HEK293 (cell line): ENCODE data around the gene DOCK1.
"Not testable (repeated sequence)": the region's sequence is repeated elsewhere in the genome, so short reads cannot be mapped to it uniquely, and the experiment has no call there.

Experiments
- CTCF ChIA-PET: fragments of 350-600 bp; formaldehyde crosslinking; extraction: SDS; loops from one replicate; lab custom pipeline; 2021; ENCODE audit warnings: antibody characterized with exemption; lab: Yijun Ruan, JAX
- POLR2A ChIA-PET: fragments of 300-600 bp; formaldehyde crosslinking; extraction: SDS; loops from one replicate; lab custom pipeline; 2020; ENCODE audit warnings: antibody characterized with exemption, inconsistent platforms; lab: Yijun Ruan, JAX
- H3K27ac ChIP-seq: fragments of 200-500 bp; sonication (Bioruptor generic); 2 replicates; pipeline ENCODE4 v1.5.1; 2014; ENCODE audit warnings: low read depth, low read length, control low read depth, inconsistent platforms; ENCODE audit errors: extremely low read depth
- H3K36me3 ChIP-seq, 2 experiments: fragments of 200-500 bp in 1 of 2; sonication (Bioruptor generic) in 1 of 2; 1 replicate in 1 of 2; 2 replicates in 1 of 2; pipeline ENCODE4 v1.5.1; 2014 to 2017; ENCODE audit warnings: inconsistent platforms in 2 of 2, low read length in 2 of 2; ENCODE audit not compliant: control insufficient read depth in 2 of 2, insufficient read depth in 1 of 2
- H3K4me1 ChIP-seq: fragments of 200-500 bp; sonication (Bioruptor generic); 2 replicates; pipeline ENCODE4 v1.5.1; 2014; ENCODE audit warnings: mild to moderate bottlenecking, low read length, inconsistent platforms; ENCODE audit not compliant: control insufficient read depth, insufficient read depth
- H3K4me3 ChIP-seq: 2 replicates; pipeline ENCODE4 v1.5.1; 2011; ENCODE audit warnings: low read depth, mild to moderate bottlenecking, control low read depth, low read length, moderate library complexity
- H3K9me3 ChIP-seq: fragments of 200-500 bp; sonication (Bioruptor generic); 2 replicates; pipeline ENCODE4 v1.5.1; 2014; ENCODE audit warnings: low read depth, low read length, inconsistent platforms; ENCODE audit not compliant: control insufficient read depth, insufficient read depth
- EGR2 ChIP-seq: fragments of 450-650 bp; formaldehyde crosslinking; IDR thresholded peaks from 2 replicates; pipeline ENCODE4 v1.5.1; 2016; ENCODE audit warnings: low read depth, missing biosample characterization, missing genetic modification characterization
- TRIM28 ChIP-seq: IDR thresholded peaks from 2 replicates; pipeline ENCODE4 v1.6.1; 2011; ENCODE audit warnings: low read length, control low read depth, borderline replicate concordance
- WT1 ChIP-seq: fragments of 450-650 bp; formaldehyde crosslinking; IDR thresholded peaks from 2 replicates; pipeline ENCODE4 v1.5.1; 2016; ENCODE audit warnings: missing biosample characterization, missing genetic modification characterization
- ZBTB20 ChIP-seq: fragments of 450-650 bp; formaldehyde crosslinking; IDR thresholded peaks from 2 replicates; pipeline ENCODE4 v1.5.1; 2016; ENCODE audit warnings: missing biosample characterization, missing genetic modification characterization
- ZNF302 ChIP-seq: fragments of 450-650 bp; formaldehyde crosslinking; IDR thresholded peaks from 2 replicates; pipeline ENCODE4 v1.5.1; 2016; ENCODE audit warnings: missing biosample characterization, missing genetic modification characterization, low read depth
- ZNF404 ChIP-seq: fragments of 450-650 bp; formaldehyde crosslinking; IDR thresholded peaks from 2 replicates; pipeline ENCODE4 v1.5.1; 2017; ENCODE audit warnings: missing biosample characterization, missing genetic modification characterization
- ZNF48 ChIP-seq: fragments of 450-650 bp; formaldehyde crosslinking; IDR thresholded peaks from 2 replicates; pipeline ENCODE4 v1.5.1; 2016; ENCODE audit warnings: missing biosample characterization, missing genetic modification characterization
- ZNF558 ChIP-seq: fragments of 450-650 bp; formaldehyde crosslinking; IDR thresholded peaks from 2 replicates; pipeline ENCODE4 v1.5.1; 2016; ENCODE audit warnings: missing biosample characterization, missing genetic modification characterization
- ZNF561 ChIP-seq: fragments of 450-650 bp; IDR thresholded peaks from 2 replicates; pipeline ENCODE4 v1.5.1; 2018; ENCODE audit warnings: missing biosample characterization, missing genetic modification characterization, borderline replicate concordance
- ZSCAN23 ChIP-seq: fragments of 450-650 bp; formaldehyde crosslinking; IDR thresholded peaks from 2 replicates; pipeline ENCODE4 v1.5.1; 2016; ENCODE audit warnings: missing biosample characterization, missing genetic modification characterization
- TF ChIP-seq, protein P1 (sequence below): fragments of 450-650 bp; formaldehyde crosslinking; IDR thresholded peaks from 2 replicates; pipeline ENCODE4 v1.5.1; 2017; ENCODE audit warnings: missing biosample characterization, missing genetic modification characterization
- TF ChIP-seq, protein P2 (sequence below): fragments of 450-650 bp; formaldehyde crosslinking; IDR thresholded peaks from 2 replicates; pipeline ENCODE4 v1.5.1; 2016; ENCODE audit warnings: missing biosample characterization, missing genetic modification characterization
- TF ChIP-seq, protein P3 (sequence below): fragments of 450-650 bp; formaldehyde crosslinking; IDR thresholded peaks from 2 replicates; pipeline ENCODE4 v1.5.1; 2016; ENCODE audit warnings: missing biosample characterization, missing genetic modification characterization
- TF ChIP-seq, protein P4 (sequence below): fragments of 450-650 bp; formaldehyde crosslinking; IDR thresholded peaks from 2 replicates; pipeline ENCODE4 v1.5.1; 2016; ENCODE audit warnings: missing biosample characterization, missing genetic modification characterization
- TF ChIP-seq, protein P5 (sequence below): fragments of 450-650 bp; formaldehyde crosslinking; IDR thresholded peaks from 2 replicates; pipeline ENCODE4 v1.5.1; 2016; ENCODE audit warnings: missing biosample characterization, missing genetic modification characterization

DOCK1 gene

DNA sequence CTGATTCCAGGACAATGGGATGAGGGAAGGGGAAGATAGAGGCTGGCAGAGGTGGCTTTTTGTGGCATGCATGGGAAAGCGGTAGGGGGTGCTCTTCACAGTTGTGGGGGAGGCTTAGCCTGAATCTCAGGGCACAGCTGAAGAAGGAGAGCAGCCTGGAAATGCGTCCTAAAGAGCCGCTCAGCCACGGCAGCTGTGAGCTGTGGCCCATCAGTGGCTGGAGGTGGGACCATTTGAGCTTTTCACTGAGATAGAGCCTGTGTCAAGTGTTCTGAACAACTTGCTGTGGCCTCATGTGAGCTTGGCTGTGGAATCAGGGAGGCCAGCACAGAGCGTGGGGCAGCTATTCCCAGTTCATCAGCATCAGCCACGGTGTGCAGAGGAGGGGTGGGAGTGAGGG is 391.5 kb downstream of the DOCK1 start:
- Histone ChIP-seq H3K27ac (no peak overlapping the region), H3K36me3 (no peaks in the 10 kb centered on the region), H3K4me1 (no peaks in the 10 kb centered on the region), H3K4me3 (no peak overlapping the region), H3K9me3 (no peaks in the 10 kb centered on the region)
- CTCF ChIA-PET, result no interaction called here
- POLR2A ChIA-PET, result no interaction called here
- TF ChIP-seq, protein P1, sequence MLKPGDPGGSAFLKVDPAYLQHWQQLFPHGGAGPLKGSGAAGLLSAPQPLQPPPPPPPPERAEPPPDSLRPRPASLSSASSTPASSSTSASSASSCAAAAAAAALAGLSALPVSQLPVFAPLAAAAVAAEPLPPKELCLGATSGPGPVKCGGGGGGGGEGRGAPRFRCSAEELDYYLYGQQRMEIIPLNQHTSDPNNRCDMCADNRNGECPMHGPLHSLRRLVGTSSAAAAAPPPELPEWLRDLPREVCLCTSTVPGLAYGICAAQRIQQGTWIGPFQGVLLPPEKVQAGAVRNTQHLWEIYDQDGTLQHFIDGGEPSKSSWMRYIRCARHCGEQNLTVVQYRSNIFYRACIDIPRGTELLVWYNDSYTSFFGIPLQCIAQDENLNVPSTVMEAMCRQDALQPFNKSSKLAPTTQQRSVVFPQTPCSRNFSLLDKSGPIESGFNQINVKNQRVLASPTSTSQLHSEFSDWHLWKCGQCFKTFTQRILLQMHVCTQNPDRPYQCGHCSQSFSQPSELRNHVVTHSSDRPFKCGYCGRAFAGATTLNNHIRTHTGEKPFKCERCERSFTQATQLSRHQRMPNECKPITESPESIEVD (tag by site-specific recombination), result no peak
- TF ChIP-seq ZNF48 (tag by site-specific recombination), result no peak

DNA sequence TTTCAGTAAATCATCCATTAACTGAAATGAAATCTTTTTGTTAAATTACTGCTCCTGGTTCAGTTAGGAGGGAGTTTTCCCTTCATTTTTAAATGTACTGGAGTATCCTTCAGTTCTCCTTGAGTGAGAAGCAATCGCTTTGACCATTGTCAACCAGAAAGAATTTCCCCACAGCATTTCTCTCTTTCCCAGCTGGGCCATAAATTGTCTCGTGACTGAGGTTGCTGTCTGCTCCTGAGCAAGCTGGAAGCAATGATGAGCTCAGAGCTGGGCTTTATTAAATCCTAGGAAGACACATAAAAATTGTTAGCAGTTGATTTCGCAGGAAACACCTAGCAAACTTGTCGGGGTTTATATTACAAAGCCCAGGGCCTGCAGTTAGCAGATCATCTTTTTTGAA is 393.2 kb downstream of the DOCK1 start:
- no peak overlapping the region for H3K4me3 ChIP-seq
- ChIA-PET POLR2A (no interaction called here), CTCF (no interaction called here)
- no peak overlapping the region for H3K27ac ChIP-seq
- TF ChIP-seq ZNF302 (tag by site-specific recombination) (no peak), TRIM28 (no peak), ZNF404 (tag by site-specific recombination) (no peak), ZBTB20 (tag by site-specific recombination) (no peak), EGR2 (tag by site-specific recombination) (no peak), ZNF561 (tag by site-specific recombination) (no peak), WT1 (tag by site-specific recombination) (no peak), ZSCAN23 (no peak), ZNF558 (tag by site-specific recombination) (no peak)
- TF ChIP-seq, protein P2, sequence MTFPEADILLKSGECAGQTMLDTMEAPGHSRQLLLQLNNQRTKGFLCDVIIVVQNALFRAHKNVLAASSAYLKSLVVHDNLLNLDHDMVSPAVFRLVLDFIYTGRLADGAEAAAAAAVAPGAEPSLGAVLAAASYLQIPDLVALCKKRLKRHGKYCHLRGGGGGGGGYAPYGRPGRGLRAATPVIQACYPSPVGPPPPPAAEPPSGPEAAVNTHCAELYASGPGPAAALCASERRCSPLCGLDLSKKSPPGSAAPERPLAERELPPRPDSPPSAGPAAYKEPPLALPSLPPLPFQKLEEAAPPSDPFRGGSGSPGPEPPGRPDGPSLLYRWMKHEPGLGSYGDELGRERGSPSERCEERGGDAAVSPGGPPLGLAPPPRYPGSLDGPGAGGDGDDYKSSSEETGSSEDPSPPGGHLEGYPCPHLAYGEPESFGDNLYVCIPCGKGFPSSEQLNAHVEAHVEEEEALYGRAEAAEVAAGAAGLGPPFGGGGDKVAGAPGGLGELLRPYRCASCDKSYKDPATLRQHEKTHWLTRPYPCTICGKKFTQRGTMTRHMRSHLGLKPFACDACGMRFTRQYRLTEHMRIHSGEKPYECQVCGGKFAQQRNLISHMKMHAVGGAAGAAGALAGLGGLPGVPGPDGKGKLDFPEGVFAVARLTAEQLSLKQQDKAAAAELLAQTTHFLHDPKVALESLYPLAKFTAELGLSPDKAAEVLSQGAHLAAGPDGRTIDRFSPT (tag by site-specific recombination), result no peak
- TF ChIP-seq, protein P3, sequence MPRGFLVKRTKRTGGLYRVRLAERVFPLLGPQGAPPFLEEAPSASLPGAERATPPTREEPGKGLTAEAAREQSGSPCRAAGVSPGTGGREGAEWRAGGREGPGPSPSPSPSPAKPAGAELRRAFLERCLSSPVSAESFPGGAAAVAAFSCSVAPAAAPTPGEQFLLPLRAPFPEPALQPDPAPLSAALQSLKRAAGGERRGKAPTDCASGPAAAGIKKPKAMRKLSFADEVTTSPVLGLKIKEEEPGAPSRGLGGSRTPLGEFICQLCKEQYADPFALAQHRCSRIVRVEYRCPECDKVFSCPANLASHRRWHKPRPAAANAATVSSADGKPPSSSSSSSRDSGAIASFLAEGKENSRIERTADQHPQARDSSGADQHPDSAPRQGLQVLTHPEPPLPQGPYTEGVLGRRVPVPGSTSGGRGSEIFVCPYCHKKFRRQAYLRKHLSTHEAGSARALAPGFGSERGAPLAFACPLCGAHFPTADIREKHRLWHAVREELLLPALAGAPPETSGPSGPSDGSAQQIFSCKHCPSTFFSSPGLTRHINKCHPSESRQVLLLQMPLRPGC (tag by site-specific recombination), result no peak
- TF ChIP-seq, protein P4, sequence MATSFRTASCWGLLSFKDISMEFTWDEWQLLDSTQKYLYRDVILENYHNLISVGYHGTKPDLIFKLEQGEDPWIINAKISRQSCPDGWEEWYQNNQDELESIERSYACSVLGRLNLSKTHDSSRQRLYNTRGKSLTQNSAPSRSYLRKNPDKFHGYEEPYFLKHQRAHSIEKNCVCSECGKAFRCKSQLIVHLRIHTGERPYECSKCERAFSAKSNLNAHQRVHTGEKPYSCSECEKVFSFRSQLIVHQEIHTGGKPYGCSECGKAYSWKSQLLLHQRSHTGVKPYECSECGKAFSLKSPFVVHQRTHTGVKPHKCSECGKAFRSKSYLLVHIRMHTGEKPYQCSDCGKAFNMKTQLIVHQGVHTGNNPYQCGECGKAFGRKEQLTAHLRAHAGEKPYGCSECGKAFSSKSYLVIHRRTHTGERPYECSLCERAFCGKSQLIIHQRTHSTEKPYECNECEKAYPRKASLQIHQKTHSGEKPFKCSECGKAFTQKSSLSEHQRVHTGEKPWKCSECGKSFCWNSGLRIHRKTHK, result no peak
- TF ChIP-seq, protein P5, sequence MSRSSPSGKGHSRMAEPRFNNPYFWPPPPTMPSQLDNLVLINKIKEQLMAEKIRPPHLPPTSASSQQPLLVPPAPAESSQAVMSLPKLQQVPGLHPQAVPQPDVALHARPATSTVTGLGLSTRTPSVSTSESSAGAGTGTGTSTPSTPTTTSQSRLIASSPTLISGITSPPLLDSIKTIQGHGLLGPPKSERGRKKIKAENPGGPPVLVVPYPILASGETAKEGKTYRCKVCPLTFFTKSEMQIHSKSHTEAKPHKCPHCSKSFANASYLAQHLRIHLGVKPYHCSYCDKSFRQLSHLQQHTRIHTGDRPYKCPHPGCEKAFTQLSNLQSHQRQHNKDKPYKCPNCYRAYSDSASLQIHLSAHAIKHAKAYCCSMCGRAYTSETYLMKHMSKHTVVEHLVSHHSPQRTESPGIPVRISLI (tag by site-specific recombination), result no peak
- H3K36me3 ChIP-seq, result no peaks in the 10 kb centered on the region
- no peaks in the 10 kb centered on the region for H3K9me3 ChIP-seq
- no peaks in the 10 kb centered on the region for H3K4me1 ChIP-seq

DNA sequence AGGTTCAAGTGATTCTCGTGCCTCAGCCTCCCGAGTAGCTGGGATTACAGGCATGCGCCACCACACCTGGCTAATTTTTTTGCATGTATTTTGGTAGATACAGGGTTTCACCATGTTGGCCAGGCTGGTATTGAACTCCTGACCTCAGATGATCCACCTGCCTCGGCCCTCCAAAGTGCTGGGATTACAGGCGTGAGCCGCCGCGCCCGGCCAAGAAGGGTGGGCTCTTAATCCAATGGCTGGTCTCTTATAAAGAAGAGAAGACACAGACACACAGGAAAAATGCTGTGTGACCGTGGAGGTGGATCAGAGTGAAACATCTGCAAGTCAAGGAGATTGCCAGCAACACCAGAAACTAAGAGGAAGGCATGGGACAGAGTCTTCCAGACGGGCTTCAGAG is 394.0 kb downstream of the DOCK1 start:
- H3K4me3 ChIP-seq, POLR2A ChIA-PET, H3K4me1 ChIP-seq, H3K27ac ChIP-seq, H3K9me3 ChIP-seq, CTCF ChIA-PET, H3K36me3 ChIP-seq: not testable (repeated sequence)
